ENCODE data around the gene DOK7.

The DOK7 gene

DNA sequence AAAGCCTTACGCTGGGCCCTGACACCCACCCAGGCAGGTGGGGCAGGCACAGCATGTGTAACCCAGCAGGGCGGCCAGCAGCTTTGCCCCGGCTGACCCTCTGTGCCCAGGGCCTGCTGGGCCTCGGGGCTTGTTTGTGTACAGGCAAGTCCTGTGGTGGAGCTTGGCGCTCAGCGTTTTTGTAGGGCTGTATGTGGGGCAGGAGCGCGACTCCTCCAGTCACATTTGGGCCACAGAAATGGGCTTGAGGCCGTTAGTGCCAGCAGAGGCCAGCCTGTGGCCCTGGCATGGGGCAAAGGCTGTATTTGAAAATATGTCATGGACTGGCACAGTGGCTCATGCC lies 36.0 kb upstream of the DOK7 start:
- no peak for DNase-seq

DNA sequence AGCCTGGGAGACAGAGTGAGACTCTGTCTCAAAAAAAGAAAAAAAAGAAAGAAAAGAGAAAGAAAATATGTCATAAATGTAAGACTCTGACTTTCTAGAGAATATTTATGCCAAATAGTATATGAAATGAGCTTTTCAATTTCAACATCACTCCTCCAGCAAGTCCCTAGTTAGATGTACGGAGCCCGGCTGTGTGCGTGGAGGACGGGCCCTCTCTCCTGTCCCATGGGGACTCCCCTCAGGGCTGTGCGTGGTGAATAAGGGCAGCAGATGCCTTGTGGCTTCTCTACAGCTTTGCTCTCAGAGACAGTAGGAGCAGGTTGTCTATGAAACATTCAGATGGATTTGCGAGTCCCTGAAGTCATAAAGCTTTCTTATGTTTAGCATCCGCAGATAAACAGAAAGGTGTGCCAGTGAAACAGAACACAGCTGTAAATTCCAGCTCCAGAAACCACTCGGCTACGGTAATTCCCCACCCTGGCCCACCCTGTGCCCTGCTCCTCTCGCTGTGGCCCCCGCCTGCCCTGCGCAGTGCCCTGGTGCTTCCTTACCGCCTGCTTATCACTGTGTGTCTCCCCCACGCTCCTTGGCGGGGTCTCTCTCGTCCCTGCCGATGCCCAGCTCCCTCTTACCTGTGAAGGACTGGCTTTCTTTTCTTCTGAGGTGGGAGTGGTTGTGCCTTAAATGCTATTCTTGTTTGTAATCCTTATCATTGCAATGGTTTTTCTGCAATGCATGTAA lies 35.2 kb upstream of the DOK7 start:
- DNase-seq, result no peak

DNA sequence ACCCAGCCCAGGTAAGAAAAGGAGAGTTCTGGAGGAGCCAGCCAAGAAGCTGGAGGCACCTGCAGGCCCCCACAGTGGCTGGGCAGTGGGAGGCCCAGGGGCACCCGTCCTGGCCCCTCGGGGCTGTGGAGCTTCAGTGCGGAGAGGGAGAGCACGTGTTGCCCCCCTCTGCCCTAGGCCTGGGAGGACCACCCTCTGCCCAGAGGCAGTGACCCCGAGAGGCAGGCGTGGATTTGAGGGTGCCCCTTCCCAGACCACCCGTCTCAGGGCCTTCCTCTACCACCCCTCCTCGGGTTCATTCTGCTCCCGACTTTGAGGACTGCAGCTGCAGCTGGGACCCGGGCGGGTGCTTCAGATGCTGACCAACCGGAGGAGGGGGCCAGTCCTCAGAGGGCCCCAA lies 33.5 kb upstream of the DOK7 start:
- DNase-seq, result no peak

DNA sequence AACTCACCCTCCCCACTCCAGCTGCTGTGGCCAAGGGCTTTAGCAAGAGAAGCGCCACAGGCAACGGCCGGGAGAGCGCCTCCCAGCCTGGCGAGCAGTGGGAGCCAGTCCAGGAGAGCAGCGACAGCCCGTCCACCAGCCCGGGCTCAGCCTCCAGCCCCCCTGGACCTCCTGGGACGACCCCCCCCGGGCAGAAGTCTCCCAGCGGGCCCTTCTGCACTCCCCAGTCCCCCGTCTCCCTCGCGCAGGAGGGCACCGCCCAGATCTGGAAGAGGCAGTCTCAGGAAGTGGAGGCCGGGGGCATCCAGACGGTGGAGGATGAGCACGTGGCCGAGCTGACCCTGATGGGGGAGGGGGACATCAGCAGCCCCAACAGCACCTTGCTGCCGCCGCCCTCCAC lies 32.6 kb upstream of the DOK7 start:
- no peak for DNase-seq

DNA sequence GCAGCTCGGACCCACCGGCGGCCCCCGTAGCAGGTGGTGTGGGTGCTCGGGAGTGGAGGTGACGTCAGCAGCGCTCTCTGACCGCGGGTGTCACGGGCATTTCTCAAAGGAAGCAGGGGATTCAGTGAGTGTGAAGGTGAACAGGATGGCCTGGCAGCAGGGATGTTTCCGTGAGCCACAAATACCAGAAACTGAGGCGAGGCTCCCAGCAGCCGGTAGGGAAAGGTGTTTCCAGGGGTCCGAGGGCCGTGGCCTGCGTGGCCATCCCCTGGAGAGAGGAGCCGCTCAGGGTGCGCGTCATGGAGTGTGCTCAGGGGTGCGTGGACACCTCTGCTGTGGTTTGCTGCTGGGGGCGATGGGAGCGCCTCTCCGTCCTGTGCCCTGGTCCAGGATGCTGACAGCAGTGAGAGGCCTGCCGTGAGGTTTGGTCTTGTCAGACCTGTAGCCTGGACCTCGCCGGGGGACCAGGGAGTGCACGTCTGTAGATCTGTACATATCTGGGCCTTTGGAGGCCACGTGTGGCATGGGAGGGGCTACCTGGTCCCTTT lies 31.6 kb upstream of the DOK7 start:
- DNase-seq, result no peak

DNA sequence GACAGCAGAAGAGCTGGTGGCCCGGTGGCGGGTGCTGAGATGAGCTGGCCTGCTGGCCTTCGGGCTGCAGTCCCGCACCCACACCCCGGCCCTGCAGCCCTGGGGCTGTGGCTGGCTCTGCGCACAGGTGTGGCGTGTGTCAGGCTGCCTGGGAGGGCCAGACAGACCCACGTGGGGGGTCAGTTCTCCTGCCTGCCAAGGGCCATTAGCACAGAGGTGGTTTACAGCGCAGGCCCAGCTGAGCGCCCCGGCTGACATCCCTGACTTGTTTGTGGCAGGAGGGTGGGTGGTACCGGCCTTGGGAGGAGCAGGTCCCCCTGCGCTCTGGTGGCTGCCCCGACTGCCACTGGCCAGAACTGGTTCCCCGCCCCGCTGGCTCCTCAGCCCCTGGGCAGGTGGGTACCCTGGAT lies 30.7 kb upstream of the DOK7 start:
- DNase-seq, result no peak

DNA sequence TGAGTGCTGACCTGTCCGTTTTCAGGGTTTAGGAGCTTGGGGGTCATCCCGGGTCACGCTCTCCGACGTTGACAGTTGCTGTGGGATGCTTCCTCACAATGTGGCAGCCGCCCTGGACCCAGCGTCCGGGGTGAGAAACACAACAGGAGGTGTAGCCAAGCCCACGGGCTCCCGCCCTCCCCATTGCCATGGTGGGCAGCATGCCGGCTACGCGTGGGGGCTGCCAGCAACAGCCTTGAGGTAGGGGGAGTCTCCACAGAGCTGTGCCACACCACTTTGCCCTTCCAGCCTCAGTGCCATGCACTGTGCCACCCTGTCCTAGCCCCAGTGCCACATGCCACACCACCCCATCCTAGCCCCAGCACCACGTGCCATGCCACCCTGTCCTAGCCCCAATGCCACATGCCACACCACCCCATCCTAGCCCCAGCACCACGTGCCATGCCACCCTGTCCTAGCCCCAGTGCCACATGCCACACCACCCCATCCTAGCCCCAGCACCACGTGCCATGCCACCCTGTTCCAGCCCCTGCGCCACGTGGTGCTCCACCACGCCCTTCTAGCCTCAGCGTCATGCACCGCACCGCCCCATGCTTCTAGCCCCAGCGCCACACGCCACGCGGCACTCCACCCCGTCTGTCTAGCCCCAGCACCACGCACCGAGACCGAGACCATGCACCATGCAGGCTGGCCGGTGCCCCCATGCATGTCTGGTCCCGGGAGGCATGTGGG lies 29.8 kb upstream of the DOK7 start:
- DNase-seq, result no peak

DNA sequence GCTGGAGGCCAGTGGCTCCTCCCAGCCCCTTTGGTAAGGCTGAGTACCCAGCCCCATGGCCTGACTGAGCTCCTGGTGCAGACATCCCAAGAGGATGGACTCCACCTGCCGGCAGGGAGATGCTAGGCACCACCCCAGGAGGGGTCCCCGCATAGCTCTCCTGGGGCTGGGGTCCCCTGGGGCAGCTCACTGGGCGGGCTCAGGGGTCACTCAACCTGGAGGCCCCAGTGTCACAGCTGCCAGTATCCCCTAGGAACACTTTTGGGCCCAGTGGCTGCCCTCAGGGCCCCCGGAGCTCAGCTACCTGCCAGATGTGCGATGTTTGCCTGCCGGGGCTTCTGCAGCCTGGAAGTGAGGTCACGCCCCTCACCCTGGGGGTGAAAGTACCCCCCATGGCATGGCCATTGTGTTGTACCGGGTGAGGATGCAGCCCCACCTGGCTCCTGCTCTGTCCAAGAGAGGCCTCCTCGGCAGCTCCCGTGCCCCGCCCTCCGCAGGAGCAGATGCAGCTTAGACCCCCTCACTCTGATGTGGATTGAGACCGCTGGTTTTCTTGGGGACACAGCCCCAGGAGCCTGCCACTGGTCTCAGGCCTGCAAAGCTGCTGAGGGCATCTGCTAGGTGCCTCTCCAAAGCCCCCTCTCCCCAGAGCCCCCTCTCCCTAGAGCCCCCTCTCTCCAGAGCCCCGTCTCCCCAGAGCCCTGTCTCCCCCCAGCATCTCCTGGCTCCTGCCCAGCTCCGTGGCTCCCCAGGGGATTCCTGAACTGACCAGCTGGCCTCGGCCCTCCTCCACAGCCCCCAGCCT lies 28.0 kb upstream of the DOK7 start:
- no peak for DNase-seq

DNA sequence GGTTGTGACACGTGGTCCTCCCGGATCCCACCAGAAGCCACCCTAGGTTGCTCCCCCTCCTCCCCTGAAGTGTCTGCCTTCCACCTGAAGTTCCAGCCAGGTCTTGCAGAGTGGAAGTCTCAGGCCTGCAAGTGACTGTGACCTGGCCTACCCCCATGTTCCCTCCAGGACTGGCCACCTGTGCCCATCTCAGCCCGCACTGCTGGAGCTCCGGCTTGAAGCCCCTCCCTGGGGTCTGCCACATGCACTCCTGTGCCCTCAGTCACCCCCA lies 27.5 kb upstream of the DOK7 start:
- DNase-seq, result no peak

DNA sequence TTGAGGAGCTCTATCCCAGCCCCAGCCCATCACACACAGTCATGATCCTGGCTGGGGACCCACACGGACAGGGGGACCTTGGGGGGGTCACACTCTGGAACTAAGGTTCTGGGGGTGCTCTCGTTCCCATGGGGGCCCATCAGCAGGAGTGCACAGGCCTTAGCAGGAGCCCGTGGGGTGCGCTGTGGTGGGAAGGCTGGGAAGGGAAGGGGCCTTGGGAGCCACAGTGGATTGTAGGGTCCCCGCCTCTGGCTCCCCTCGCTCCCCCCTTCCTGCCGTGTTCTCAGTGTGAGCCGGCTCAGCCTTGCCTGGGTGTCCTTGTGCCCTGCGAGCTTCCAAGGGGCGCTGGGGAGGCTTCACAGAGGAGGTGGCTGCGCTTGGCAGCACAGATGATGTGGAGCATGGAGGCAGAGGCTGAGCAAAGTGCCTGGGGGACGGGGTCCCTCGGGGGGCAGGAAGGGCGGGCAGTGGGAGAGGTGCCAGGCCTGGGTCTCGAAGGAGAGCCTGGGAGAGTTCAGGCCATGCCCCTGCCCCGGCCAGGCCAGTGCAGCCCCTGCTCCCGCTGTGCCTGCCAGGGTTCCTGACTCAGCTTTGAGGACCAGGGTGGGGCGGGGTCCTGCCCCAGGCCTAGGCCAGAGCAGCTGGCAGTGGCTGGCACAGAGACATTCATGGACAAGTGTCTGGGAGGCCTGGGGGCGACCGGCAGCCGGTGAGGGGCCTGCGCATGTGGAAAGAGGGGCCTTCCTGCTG lies 26.9 kb upstream of the DOK7 start:
- no peak for DNase-seq

DNA sequence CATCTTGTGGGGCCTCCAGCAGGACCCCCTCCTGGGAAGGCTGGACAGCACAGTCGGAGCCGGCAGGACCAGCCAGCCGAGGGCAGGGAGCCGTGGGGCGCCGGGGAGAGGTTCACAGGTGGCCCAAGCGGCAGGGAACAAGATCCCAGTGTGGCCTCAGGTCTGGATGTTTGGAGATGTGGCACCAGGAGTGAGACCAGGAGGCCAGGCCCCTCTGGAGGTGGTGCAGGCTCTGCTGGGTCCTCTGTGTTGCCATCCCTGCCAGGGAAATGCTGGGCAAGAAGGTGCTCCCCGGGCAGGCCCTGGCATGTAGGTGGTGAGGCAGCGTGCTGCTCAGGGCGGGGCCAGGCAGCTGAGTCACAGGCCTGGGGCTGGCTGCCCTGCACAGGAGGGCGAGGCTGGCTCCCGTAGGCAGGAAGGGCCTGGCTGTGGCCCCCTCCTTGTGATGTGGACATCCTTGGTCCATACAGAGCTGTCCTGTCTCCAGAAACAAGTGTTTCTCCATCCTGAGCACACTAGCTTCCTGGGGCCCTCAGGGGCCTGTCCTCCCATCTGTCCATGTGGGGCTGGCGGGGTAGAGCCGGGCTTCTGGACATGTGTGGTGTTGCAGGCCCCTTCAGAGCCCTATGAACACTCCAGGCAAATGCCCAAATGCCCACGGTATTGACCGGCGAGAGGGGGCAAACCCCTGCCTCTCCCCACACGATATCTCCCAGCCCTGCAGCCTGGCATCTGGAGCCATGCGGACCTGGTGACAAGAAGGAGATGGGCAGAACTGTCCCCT lies 26.1 kb upstream of the DOK7 start:
- DNase-seq, result peak in 7 of 56 donors; percentile 3 to 46 (median 27)

DNA sequence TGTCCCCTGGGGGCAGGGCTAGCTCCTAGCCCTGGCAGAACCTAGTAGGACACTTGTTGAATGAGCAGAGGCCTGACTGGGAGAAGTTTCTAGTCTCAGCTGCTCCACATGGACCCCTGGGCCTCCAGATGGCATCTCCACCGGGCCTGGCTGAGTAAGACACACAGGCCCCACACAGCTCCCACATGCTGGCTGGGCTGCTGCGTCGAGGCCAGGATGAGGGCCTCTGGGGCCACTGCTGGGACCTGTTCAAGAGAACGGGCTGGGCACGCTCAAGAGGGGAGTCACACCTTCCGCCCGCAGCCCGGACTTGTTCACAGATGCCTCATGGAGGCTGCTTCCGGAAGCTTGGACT lies 25.5 kb upstream of the DOK7 start:
- DNase-seq, result no peak

DNA sequence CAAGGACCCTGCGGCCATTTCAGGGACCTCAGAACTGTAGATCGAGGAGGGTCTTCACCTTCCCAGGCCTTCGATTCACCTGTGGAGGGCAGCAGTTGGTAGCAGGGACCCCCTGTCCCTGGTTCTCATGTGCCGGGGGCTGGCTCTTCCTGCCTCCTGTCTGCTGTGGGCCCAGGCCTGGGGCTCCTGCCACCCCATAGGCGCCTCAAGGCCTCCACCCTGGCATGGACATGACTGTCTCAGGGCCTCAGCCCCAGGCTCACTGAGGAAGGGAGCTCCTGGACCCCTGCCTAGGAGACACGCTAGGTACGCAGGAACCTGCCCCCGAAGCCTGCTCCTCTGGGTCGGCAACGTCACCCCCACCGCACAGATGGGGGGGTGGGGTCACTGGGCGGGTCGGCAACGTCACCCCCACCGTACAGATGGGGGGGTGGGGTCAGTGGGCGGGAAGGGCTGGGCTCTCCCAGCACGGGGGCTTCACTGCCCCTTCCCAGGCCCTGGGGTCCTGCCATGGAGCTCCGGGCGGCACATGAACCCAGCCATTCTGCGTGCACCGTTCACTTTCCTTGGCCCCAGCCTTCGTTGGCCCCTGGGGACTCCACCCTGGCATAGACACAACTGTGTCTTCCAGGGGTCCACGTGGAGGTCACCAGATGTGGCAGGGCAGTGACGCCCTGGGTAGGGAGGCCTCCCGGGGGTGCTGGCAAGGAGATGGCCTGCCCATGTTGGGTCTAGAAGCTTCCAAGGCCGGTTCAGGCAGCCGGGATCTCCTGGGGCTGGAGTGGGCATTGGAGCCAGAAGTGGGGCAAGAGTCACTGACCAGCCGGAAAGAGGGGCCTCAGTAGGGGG lies 24.9 kb upstream of the DOK7 start:
- no peak for DNase-seq

DNA sequence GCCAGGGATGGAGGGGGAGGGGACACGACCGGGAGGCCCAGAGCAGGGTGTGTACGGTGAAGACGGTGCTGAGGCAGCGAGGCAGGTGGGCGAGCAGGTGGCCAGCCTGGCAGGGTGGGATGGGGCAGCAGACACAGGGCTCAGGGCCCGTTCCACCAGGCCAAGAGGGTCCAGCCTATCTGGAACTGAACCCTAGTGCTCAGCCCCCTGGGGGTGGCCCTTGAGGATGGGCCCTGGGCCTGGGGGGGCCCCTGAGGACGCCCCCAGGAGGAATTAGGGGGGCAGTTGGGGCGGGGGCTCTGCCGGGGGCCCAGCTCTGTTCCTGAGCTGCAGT lies 24.3 kb upstream of the DOK7 start:
- DNase-seq, result no peak

DNA sequence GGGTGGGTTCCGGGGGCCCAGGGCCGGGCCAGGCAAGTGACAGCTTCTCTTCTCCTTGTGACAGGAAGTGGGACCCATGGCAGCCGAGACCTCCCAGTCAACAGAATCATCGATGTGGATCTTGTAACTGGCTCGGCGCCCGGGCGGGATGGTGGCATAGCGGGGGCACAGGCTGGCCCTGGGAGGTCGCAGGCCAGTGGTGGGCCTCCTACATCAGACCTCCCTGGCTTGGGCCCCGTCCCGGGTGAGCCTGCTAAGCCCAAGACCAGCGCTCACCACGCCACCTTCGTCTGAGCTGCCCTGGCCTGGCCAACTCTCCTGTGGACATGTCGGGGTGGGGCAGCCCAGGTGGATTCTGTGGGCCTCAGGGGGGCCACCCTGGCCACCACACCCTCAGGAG lies 23.7 kb upstream of the DOK7 start:
- DNase-seq, result no peak

DNA sequence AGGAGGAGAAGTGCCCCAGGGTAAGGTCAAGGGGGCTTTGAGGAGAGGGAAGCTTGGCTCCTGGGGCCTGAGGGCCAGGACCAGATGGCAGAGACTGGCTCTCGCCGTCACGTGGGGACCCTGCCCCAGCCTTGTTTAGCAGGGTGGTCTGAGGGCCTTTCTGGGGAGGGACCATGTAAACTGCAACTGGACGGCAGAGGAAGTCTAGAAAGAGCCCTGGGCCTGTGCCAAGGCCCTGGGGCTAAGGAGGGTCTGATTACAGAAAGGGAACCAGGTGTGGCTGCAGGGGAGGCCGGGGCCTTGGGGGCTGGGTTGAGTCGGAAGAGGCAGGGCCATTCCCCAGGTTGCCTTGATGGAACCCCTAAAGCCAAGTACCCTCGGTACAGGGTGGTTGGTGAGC lies 23.1 kb upstream of the DOK7 start:
- no peak for DNase-seq

DNA sequence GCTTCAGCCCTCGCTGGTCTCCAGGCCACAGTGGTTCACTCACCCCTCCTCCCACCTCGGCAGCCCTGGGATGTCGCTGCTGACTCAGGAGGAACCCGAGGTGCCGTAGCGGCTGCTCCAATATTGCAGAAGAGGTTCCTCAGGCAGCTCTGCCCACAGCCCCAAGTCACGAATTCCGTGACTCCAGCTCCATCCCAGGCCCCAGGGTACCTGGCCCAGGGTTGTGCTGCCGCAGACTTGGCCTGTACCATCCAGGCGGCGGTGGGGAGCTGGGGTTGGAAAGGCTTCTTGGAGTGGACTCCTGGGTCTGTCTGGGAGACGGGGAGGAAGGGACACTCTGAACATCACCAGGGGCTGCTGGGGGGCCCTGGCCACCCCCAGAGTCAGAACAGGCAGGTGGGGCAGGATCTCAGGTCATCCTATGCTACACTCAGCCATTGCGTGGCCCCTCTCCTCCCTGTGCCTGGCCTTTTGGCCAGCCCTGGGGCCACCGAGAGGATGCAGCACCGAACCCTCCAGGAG lies 22.1 kb upstream of the DOK7 start:
- peak in 1 of 56 donors; percentile 28 for DNase-seq

DNA sequence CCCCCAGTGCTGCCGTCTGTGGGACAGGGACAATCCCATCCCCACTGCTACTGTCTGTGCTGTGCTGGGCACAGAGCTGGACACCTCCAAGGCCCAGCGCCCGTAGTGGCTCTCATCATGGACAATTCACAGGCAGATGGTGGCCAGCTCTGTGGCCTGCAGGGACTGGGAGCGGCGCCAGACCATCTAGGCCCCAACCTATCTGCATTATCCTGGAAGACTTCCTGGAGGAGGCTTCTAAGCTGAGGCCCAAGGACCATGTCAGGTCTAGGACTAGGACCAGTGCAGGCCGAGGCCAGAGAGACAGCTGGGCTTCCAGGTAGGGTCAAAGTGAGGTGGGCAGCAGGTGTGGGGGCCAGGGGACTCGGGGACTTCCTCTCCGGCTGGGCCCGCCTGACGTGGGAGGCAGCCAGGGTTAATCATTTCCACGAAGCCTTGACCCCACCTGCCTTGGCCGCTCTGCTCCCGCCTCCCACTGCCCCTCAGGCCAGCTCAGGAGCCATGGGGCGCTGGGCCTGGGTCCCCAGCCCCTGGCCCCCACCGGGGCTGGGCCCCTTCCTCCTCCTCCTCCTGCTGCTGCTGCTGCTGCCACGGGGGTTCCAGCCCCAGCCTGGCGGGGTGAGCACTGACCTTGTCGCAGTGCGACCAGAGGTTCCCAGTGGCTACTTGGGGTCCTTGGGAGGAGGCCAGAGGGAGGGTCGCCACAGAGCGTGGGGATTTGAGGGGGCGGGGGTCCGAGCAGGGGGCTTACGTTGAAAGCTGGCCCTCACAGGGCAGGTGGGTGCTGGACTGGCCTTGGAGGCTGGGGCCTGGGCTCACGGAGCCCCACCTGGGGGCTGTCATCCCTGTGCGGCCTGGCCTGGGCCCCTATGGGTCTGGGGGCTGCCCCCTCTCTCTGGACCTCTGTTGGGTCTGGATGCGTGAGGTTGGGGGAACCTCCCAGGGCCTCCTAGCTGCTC lies 21.3 kb upstream of the DOK7 start, which contains the start of gene HGFAC:
Gene HGFAC, plus strand, starts transcription at position 468 of the 959 bp plus-strand sequence. Its CDS starts 34 bp downstream, at position 502.
- no peak for DNase-seq

Measured in nucleus accumbens (tissue), 56 donors.